Activated naive CD8-positive, alpha-beta T cell treated with anti-CD3 and anti-CD28 coated beads, Interleukin-2, amount 50 U/mL, for 16 hours (primary cell): ENCODE data around the gene RALB.

ENCODE experiments used
- DNase-seq: peaks from one replicate; pipeline ENCODE4 v3.0.0-alpha.2; 2020; ENCODE audit warnings: low read depth, low spot score

The RALB gene

DNA sequence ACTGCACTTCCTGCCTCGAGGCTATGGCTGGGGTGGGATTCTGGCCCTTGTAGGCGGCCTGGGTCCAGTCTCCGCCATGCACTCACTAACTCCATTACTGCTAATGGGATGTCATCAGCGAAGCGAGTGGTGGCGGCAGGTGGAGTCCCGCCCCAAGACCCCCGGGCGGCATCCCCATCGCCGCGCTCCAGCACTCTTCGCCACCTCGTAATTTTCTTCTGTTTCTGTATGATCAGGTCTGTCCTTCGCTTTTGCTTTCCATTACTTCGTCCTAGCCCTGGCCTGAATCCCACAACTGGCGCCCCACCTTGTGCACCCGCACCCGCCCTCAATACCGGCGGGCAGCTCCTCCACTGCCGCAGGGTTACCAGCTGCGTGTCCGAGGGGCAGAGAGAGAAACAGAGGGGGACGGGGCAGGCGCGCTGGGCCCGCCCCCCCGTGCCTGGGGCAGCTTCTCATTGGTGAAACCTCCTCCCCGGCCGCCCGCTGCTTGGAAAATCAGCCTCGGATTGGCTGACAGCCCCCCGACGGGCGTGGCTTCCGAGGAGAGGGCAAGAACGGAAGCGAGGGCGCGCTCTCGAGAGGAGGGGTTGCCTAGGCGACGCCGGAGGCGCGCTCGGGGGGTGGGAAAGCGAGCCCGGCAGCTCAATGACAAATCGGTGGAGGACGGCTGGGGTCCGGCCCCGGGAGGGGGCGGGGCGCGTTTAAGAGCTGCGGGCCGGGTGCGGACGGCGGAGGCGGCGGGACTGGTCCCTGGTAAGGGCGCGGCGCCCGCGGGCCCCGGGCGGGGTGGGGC lies at the start of gene RALB:
Gene RALB, plus strand, starts transcription at position 628 of the 796 bp plus-strand sequence. CDS start 25,813 bp downstream, outside the sequence.
- peak; percentile 96 for DNase-seq

DNA sequence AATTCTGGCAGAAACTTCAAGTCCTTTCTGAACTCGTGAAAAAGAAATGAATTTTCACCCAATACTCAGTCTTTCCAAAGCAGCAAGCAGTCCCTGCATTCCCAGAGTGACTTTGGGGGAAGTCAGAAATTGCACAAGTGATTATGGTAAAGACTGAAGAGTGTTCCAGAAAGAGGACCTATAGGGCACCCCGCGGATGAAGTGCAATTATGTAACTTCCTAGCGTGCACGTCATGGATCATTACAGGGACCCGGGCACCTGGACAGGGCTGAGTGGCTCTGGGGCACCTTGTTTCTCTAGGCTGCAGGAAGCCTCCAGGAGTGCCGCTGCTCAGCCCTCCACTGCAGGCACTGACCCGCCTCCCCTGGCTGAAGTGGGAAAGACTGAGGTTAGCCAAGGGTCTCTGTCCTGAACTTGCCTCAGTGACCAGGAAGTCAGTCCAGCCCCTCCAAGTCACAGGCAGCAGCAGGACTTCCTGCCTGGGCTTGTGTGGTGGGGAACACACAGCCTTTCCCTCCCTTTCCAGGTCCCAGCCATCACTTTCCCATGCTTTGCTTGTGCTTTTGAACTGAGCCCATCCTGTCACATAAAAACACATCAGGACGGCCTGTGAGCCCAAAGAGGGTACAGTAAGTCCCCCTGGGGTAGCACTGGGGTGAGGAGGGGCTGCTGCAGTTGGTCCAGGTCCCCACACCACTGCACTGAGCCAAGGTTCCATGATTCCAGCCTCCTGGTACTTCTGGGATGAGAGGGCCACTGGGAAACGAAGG lies 49.2 kb upstream of the RALB start:
- no peak for DNase-seq

DNA sequence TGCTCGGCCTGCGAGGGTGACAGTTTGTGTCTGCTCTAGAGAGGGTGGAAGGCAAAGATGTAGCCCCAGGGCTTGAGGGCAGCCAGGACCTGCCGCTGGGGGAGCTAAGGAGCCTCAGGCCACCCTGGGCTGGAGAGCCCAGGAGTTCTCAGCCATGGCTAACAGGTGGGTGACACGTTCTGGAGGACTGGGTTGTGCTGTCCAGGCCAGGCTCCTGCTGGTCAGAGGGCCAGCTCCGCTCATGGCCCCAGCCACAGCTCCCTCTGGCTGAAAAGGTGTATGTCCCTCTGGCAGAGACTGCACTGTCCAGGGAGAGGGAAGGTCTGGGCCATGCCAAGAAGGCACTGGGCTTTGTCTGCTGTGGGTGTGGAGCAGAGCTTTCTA lies 48.6 kb upstream of the RALB start:
- DNase-seq: no peak

DNA sequence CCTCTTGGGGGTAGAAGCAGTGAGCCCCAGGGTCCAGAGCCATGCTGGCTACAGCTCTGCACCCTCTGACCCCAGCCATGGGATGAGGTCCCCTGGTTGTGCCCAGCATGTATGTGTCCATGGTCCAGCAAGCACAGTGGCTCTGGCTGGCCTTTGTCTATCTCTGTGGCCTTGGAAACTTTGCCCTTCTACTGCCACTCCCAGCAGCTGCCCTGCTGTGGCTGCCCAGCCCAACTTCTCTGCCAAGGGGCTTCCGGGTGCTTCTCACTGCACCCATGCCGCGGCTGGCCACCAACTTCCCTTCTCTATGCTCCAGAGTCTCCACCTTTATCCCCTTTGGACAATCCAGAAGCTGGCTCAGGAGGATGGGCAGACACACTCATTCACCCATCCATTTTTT lies 48.2 kb upstream of the RALB start:
- no peak for DNase-seq

DNA sequence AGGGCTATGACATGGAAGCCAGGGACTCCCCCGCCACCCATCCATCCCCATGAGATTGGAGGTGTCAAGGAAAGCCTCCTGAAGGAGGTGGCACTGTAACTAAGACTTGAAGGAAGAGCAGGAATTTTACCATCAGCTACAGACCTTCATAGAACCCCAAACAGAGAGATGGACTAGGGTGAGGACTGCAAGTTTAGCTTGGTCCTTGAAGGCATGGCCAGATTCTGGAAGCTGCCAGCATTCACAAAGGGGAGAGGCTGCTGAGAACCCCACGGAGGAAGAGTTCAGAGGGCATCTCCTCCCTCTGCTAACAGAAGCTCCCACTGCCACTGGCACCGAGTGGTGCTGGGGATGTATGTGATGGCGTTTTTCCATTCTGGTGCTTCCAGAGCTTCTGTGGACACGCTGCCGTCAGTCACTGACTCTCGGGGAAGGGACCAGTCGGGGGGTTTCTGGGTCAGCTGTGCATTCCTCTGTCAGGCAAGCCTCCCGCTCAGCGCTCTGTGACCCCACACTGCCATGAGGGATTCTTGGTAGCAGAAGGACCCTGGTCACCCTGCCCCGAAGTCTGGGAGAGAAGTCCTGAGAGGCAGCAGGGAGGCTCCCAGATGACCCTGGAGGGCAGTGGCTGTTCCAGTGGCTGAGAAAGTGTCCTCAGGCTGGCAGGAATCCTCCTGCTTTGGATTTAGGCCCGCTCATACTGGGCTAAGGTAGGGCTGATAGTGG lies 47.5 kb upstream of the RALB start:
- no peak for DNase-seq

DNA sequence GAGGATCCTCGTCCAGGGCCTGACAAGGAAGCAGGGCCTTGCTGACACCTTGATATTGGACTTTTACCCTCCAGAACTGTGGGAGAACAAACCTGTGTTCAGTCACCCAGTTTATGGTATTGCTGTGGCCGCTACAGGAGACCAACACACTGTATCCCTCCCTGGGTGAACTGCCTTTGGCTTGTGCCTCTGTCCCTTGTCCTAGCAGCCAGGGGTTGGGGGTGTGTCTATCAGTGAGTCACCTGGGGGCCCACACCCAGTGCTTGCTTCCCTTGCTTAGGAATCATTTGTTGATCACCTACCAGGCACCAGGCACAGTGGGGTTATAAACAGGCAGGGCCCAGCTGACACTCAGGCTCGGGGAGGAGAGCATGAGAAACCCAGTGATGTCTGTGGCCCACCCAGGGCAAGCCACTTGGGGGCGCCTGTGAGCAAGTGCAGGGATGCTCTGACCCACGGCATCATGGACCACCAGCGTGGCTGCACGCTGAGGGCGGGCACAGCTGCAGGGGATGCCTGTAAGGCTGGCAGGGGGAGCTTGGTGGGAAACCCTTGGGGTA lies 46.5 kb upstream of the RALB start:
- peak; percentile 17 for DNase-seq

- DNase-seq: no peak
These were observed 44.0 kb upstream of the RALB start for GRCh38 chr2:120208381-120209353.

DNA sequence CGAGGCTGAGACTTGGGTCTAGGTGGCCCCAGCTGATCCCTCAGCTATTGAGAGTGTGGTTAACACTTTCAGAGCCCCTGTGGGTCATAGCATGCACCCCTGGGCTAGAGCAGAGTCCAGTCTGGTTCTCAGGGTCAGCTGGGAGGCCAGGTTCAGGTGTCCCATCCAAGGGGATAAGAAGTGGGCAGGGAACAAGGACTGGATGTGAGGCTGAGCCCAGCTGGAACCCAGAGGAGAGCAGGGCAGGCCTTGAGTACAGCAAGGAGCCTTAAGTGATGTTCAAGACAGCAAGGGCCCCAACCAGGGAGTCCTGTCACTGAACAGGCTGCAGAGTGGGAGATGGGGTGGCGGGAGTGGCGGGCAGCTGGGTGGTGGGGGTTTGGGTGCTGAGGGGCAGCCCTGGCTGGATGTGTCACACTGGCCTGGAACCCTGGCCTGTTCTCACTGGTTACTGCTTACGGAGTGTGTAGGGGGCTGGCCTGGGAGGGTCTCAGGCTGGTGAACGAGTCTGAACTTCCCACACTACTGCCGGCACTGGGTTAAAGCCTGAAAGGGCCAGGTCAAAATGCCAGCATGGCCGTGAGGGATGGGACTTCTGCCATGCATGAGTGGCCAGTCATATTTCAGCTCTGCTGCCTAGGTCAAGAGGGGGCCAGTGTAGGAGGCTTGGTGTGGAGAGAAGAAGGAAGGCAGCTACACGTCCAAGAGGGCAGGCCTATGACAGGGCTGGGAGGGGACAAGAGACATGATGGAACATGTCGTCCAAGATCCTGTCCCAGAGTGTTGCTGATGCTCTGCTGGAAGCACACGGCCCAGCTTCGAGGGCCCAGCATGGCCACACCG lies 43.0 kb upstream of the RALB start:
- no peak for DNase-seq

- DNase-seq: no peak
These were observed 42.4 kb upstream of the RALB start for GRCh38 chr2:120210270-120210693.

DNA sequence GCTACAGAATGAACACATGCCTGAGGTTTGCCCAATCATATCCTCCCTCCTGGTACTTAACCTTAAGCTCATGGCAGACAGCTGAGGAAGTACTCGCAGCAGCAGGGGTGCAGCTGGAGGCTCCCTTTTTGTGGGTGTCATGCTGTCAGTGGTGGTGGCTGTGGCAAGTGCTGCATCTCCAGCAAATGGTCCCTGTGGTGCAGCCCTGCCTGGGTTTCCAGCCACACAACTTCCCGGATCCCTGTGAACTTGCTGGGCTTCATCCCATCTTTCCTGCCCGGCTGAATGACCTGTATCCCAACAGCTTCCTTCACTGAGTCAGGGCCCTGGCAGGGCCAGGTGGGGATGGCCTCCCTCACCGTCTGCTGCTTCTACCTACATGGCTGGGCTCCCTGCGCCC lies 34.5 kb upstream of the RALB start:
- no peak for DNase-seq

DNA sequence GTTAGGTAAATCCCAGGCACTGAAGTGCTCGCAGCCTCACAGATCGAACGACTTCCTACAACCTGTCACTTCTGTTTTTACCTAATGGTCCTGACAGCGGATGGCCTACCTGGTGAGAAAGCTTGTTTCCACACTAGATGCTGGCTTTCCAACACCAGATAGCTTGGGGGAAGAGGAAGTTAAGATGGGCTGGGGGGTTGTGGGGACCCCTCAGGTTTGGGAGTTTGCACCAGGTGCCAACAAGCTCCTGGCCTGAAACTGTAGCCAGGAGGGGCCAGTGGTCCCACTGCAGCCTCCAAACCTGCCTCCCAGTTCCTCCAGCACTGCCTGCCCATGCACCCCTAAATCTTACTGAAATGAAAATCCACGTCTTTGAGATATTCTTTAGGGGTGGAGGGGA lies 33.4 kb upstream of the RALB start:
- no peak for DNase-seq

DNA sequence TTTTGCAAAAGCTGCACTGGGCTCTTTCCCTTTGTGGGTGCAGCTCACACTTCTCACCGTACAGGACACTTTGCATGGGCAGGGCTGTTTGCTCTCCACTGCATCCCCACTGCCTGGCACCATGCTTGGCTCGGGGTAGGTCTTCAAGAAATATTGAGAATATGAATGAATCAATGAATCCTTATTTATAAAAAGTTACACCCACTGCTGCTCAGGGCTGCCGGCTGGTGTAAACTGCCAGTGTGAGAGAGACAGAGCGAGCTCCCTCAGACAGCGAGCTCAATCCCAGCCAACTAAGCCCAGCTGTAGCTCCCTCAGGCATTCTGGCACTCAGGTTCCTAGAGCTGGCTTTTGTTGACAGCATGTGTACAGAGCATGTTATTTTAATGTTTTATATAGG lies 32.9 kb upstream of the RALB start:
- DNase-seq: no peak

GRCh38 chr2:120220756-120221155 lies 31.9 kb upstream of the RALB start:
- no peak for DNase-seq

DNA sequence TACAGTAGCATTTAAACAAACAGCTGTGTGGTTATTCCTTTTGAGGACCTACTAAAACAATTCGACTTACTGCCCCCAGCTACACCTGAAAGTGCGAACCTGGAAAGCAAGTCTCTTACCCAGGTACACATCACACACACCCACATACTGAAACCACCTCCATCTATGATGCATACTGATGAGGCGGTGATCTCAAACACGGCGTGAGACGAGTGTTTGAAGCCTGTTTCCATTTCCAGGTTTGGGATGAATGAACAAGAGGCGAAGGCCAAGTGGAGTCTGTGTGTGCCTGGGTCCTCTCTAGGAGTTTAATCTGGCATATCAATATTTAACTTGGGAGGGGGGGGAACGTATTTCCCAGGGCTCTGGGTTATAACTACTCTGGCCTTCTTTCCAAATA lies 31.0 kb upstream of the RALB start:
- DNase-seq: no peak

DNA sequence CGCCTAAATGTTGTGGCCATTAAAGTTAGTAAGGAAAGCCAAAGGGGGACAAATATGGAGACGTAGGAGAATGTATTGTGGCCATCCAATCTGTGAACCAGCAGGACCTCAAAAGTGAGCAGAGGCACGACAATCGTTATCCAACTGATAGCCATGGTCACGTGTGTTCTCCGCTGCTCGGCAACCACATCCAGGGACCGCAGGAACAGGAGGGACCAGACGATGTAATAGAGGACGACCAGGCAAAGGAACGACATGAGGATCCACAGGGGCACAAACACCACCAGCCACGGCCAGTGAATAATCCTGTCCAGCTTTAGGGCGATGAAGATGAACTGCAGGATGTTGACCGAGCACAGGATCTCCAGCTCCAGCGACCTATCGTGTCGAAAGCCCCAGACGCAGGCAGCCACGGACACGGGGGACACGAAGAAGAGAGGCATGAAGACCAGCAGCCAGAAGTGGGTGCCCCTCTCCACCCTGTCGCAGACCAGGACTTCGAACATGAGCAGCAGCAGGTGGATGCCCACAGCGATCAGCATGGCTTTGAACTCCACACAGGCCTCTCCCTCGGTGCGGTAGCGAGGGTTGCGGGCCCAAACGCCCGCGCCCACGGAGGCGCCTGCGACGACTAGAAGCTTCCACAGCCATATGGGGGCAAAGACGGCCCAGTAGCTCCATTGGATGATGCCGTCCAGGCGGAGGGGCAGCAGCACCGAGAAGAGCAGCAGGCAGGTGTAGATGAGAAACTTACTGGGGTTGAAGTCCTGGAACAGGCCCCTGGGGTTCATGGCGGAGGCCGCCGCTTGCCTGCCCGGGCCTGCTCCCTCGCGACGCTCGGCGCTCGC lies 30.2 kb upstream of the RALB start:
- no peak for DNase-seq

GRCh38 chr2:120223034-120223912 lies 29.4 kb upstream of the RALB start, which contains the start of gene TMEM185B:
Gene TMEM185B, minus strand, starts transcription at chr2:120223400. Its CDS starts 424 bp downstream, at chr2:120222976.
- DNase-seq: peak; percentile 78

DNA sequence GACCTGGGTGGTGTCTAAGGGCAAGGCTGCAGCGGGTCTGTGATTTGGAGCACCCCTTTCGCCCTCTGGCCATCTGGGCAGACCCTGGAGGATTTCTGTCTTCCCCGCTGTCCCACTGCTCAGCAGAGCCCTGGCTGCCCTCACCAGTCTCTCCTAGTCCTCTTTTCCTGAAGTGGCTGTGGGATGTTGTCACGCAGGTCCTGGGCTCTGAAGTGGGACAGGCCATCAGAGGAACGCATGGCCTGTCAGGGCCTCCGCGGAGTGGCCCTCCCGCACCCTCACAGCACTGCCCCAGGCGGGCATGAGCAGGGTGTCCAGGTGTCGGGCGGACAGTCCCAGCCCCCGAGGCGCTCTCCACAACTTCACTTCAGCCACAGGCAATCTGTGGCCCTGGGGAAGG lies 28.4 kb upstream of the RALB start:
- no peak for DNase-seq
